ENCODE results near the gene AIFM1.

Gene AIFM1

GRCh38 chrX:130086447-130087206, 79.0 kb downstream of the AIFM1 start:
- Histone ChIP-seq H3K4me1 (ENCODE audit: control insufficient read depth, insufficient read depth, low read length) (peaks cover 56% of the 10 kb centered on the region), H3K27me3 (ENCODE audit: control insufficient read depth, insufficient read depth, low read length) (peaks cover 3% of the 10 kb centered on the region; the same call in 1 of the 2 replicates), H3K36me3 (ENCODE audit: control insufficient read depth, insufficient read depth, low read length) (no peaks in the 10 kb centered on the region), H3K27ac (ENCODE audit: low read depth, low read length) (no peak overlapping the region), H3K9me3 (ENCODE audit: control insufficient read depth, insufficient read depth, low read depth, low read length) (no peaks in the 10 kb centered on the region), H3K4me3 (ENCODE audit: low read depth, low read length) (no peak overlapping the region), H3K9ac (ENCODE audit: low read length) (no peak overlapping the region)

GRCh38 chrX:130085551-130086446, 79.8 kb downstream of the AIFM1 start:
- Histone ChIP-seq H3K36me3 (ENCODE audit: control insufficient read depth, insufficient read depth, low read length) (no peaks in the 10 kb centered on the region), H3K4me1 (ENCODE audit: control insufficient read depth, insufficient read depth, low read length) (peaks cover 59% of the 10 kb centered on the region), H3K27me3 (ENCODE audit: control insufficient read depth, insufficient read depth, low read length) (peaks cover 5% of the 10 kb centered on the region; the same call in 1 of the 2 replicates), H3K9me3 (ENCODE audit: control insufficient read depth, insufficient read depth, low read depth, low read length) (no peaks in the 10 kb centered on the region), H3K4me3 (ENCODE audit: low read depth, low read length) (no peak overlapping the region), H3K27ac (ENCODE audit: low read depth, low read length) (no peak overlapping the region), H3K9ac (ENCODE audit: low read length) (no peak overlapping the region)

DNA sequence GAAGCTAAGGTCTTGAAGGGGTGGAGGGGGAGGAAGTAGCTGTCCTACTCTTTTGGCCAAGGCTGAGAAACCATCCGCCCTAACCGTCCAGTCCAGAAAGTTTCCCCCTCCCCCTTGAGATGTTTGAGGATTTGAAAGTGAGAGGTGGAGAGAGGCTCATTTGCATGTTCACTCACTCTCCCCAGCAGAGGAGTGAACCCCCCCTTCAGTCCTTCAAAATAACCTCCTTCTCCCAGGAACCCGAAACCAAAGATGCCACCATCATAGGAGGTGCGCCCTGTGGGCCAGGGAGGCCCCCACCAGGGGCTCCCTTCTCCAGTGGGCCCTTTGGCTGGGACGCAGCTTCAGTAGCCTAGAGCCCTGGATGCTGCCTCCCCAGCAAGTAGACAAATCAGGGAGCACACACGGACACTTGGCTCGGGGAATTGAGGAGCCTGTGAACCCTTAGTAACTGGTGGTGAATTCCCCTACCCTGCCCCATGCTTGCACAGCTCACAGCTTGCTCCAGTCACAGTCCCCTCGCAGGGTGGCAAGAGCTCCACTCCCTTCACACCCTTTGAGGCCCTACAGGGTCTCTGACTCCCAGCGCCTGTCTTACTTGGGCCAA, 80.9 kb downstream of the AIFM1 start:
- Histone ChIP-seq H3K27me3 (ENCODE audit: control insufficient read depth, insufficient read depth, low read length) (peaks cover 7% of the 10 kb centered on the region; the same call in 1 of the 2 replicates), H3K9ac (ENCODE audit: low read length) (no peak overlapping the region), H3K4me1 (ENCODE audit: control insufficient read depth, insufficient read depth, low read length) (peaks cover 59% of the 10 kb centered on the region), H3K4me3 (ENCODE audit: low read depth, low read length) (no peak overlapping the region), H3K27ac (ENCODE audit: low read depth, low read length) (no peak overlapping the region), H3K9me3 (ENCODE audit: control insufficient read depth, insufficient read depth, low read depth, low read length) (no peaks in the 10 kb centered on the region), H3K36me3 (ENCODE audit: control insufficient read depth, insufficient read depth, low read length) (no peaks in the 10 kb centered on the region)

DNA sequence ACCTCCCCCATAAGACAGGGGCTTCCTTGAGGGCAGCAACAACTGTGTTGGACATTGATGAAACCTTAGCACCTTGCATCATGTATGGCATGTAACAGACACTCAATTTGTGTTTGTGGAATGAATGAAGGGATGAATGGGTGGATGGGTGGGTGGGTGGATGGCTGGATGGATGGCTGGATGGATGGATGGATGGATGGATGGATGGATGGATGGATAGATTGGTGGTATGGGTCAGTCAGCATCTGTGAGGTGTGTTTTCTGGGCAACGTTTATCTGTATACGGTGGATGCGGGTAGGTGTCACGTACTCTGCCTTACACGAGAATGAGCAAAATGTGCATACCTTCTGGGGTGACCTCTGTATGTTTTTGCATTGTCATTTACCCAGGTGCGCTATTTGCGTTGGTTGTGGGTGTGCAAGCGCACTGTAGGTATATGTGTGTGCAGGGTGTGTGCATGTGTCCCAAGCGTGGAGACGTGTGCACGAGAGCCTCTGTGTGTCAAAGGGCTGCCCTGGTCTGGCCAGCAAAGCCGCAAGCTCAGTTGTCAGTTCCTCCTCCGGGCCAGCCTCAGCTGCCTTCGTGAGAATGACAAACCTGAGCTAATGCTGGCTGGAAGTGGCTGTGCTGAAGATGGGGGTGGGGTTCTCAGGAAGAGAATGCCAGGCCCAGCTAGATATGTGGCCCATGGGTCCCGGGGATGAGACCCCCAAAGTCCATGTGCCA, 81.8 kb downstream of the AIFM1 start:
- no peak overlapping the region for H3K27ac ChIP-seq (ENCODE audit: low read depth, low read length)
- H3K4me1 ChIP-seq (ENCODE audit: control insufficient read depth, insufficient read depth, low read length), result peaks cover 59% of the 10 kb centered on the region

GRCh38 chrX:130083107-130083490, 82.5 kb downstream of the AIFM1 start:
- Histone ChIP-seq H3K4me1 (ENCODE audit: control insufficient read depth, insufficient read depth, low read length) (peaks cover 59% of the 10 kb centered on the region), H3K27ac (ENCODE audit: low read depth, low read length) (no peak overlapping the region)

More for the DNA sequence above, 81.8 kb downstream of the AIFM1 start:
- Histone ChIP-seq H3K36me3 (ENCODE audit: control insufficient read depth, insufficient read depth, low read length) (no peaks in the 10 kb centered on the region), H3K9me3 (ENCODE audit: control insufficient read depth, insufficient read depth, low read depth, low read length) (no peaks in the 10 kb centered on the region), H3K27me3 (ENCODE audit: control insufficient read depth, insufficient read depth, low read length) (peaks cover 7% of the 10 kb centered on the region; the same call in 1 of the 2 replicates), H3K4me3 (ENCODE audit: low read depth, low read length) (no peak overlapping the region), H3K9ac (ENCODE audit: low read length) (no peak overlapping the region)

GRCh38 chrX:130082244-130083106, 83.2 kb downstream of the AIFM1 start:
- no peak overlapping the region for H3K27ac ChIP-seq (ENCODE audit: low read depth, low read length)
- H3K4me3 ChIP-seq (ENCODE audit: low read depth, low read length), result no peak overlapping the region
- no peaks in the 10 kb centered on the region for H3K36me3 ChIP-seq (ENCODE audit: control insufficient read depth, insufficient read depth, low read length)
- peaks cover 59% of the 10 kb centered on the region for H3K4me1 ChIP-seq (ENCODE audit: control insufficient read depth, insufficient read depth, low read length)
- H3K27me3 ChIP-seq (ENCODE audit: control insufficient read depth, insufficient read depth, low read length), result peaks cover 7% of the 10 kb centered on the region; the same call in 1 of the 2 replicates
- H3K9ac ChIP-seq (ENCODE audit: low read length), result no peak overlapping the region
- H3K9me3 ChIP-seq (ENCODE audit: control insufficient read depth, insufficient read depth, low read depth, low read length), result no peaks in the 10 kb centered on the region

More at GRCh38 chrX:130083107-130083490, 82.5 kb downstream of the AIFM1 start:
- H3K9ac ChIP-seq (ENCODE audit: low read length), result no peak overlapping the region
- peaks cover 7% of the 10 kb centered on the region; the same call in 1 of the 2 replicates for H3K27me3 ChIP-seq (ENCODE audit: control insufficient read depth, insufficient read depth, low read length)
- no peaks in the 10 kb centered on the region for H3K36me3 ChIP-seq (ENCODE audit: control insufficient read depth, insufficient read depth, low read length)
- H3K9me3 ChIP-seq (ENCODE audit: control insufficient read depth, insufficient read depth, low read depth, low read length), result no peaks in the 10 kb centered on the region
- H3K4me3 ChIP-seq (ENCODE audit: low read depth, low read length), result no peak overlapping the region

DNA sequence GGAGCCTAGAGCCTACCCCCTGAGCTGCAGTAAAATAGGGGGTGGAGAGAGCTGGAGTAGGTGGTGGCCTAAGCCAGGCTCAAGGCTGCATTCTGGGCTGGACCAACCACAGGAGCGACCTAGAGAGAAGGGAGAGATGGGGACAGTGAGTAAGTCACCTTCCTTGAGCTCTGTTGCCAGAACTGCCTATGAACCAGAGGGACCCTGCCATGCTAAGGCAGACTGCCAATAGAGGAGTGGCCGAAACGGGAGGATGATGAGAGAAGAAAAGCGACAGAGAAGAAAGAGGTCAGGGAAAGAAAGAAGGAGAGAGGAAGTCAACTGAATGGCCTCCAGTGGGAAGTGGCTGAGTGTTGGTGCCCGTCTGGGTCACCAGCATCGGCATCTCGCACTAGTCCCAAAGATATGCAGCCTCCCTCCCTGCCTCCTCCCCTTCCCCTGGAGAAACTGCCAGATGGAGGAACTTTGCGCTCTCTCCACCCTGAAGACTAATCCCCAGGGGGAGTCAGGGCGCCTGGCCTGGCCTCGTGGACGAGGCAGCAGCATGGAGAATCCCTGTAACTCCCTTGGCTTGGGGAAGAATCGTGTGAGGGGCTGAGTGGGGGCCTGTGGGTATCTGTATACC, 84.1 kb downstream of the AIFM1 start:
- peaks cover 7% of the 10 kb centered on the region; the same call in 1 of the 2 replicates for H3K27me3 ChIP-seq (ENCODE audit: control insufficient read depth, insufficient read depth, low read length)

DNA sequence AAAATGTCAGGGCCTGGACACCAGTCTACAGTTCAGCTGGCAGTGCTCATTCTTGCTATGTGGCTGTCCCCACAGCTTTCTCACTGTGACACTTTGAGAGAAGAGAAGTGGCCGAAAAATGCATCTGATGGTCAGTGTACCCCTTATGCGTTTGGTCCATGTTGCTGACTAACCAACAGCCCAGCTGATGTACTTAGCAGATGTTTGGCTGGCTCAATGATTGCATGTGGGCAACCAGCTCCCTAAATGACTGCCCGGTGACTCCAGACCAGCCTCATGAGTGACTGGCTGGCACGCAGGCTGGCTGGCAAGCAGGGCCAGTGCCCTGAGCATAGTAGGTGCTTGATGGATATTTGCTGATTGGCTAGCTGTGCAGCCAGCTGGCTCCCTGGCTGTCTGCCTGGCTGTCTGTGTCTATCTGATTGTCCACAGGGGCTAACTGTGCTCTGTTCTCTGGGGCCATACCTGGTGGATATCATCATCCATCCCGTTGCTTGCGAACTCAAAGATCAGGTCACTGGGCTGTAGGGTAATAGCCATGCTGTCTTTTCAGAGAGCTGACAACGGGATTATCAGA, 84.8 kb downstream of the AIFM1 start:
- Histone ChIP-seq H3K9ac (ENCODE audit: low read length) (no peak overlapping the region), H3K9me3 (ENCODE audit: control insufficient read depth, insufficient read depth, low read depth, low read length) (no peaks in the 10 kb centered on the region), H3K27me3 (ENCODE audit: control insufficient read depth, insufficient read depth, low read length) (peaks cover 4% of the 10 kb centered on the region; the same call in 1 of the 2 replicates), H3K27ac (ENCODE audit: low read depth, low read length) (no peak overlapping the region), H3K4me1 (ENCODE audit: control insufficient read depth, insufficient read depth, low read length) (peaks cover 45% of the 10 kb centered on the region), H3K4me3 (ENCODE audit: low read depth, low read length) (no peak overlapping the region), H3K36me3 (ENCODE audit: control insufficient read depth, insufficient read depth, low read length) (no peaks in the 10 kb centered on the region)

More for the DNA sequence above, 84.1 kb downstream of the AIFM1 start:
- Histone ChIP-seq H3K9ac (ENCODE audit: low read length) (no peak overlapping the region), H3K27ac (ENCODE audit: low read depth, low read length) (no peak overlapping the region), H3K36me3 (ENCODE audit: control insufficient read depth, insufficient read depth, low read length) (no peaks in the 10 kb centered on the region), H3K4me3 (ENCODE audit: low read depth, low read length) (no peak overlapping the region), H3K9me3 (ENCODE audit: control insufficient read depth, insufficient read depth, low read depth, low read length) (no peaks in the 10 kb centered on the region), H3K4me1 (ENCODE audit: control insufficient read depth, insufficient read depth, low read length) (peaks cover 52% of the 10 kb centered on the region)

- Histone ChIP-seq H3K4me3 (ENCODE audit: low read depth, low read length) (no peak overlapping the region), H3K36me3 (ENCODE audit: control insufficient read depth, insufficient read depth, low read length) (no peaks in the 10 kb centered on the region), H3K27me3 (ENCODE audit: control insufficient read depth, insufficient read depth, low read length) (peaks cover 4% of the 10 kb centered on the region; the same call in 1 of the 2 replicates), H3K27ac (ENCODE audit: low read depth, low read length) (no peak overlapping the region), H3K9ac (ENCODE audit: low read length) (no peak overlapping the region), H3K4me1 (ENCODE audit: control insufficient read depth, insufficient read depth, low read length) (peaks cover 36% of the 10 kb centered on the region), H3K9me3 (ENCODE audit: control insufficient read depth, insufficient read depth, low read depth, low read length) (no peaks in the 10 kb centered on the region)
Measured at GRCh38 chrX:130079824-130080406, 85.7 kb downstream of the AIFM1 start.
